GM11168 (cell line): Measurements from ENCODE around the gene CA9.

ENCODE experiments used
- in situ Hi-C: fragments of 300-500 bp; cut with MboI; formaldehyde crosslinking; loops from one replicate; pipeline ENCODE4 v1.12.0; 2022; ENCODE audit warnings: low sequenced_read_pairs; ENCODE audit not compliant: unreplicated experiment

The CA9 gene

GRCh38 chr9:35689542-35690293, 16.0 kb downstream of the CA9 start, which contains the start of gene TPM2:
TPM2 (minus strand) TSS chr9:35689925; CDS start chr9:35689817, 108 bp downstream.
- in situ Hi-C loops: no loop called here

GRCh38 chr9:35690294-35690613, 16.5 kb downstream of the CA9 start:
- in situ Hi-C loops: no loop called here

- in situ Hi-C loops: no loop called here
These were observed 17.0 kb downstream of the CA9 start for GRCh38 chr9:35690614-35691333.

GRCh38 chr9:35691334-35691650, 17.6 kb downstream of the CA9 start:
- in situ Hi-C loops: no loop called here

GRCh38 chr9:35691757-35692301, 18.1 kb downstream of the CA9 start:
- in situ Hi-C loops: no loop called here

DNA sequence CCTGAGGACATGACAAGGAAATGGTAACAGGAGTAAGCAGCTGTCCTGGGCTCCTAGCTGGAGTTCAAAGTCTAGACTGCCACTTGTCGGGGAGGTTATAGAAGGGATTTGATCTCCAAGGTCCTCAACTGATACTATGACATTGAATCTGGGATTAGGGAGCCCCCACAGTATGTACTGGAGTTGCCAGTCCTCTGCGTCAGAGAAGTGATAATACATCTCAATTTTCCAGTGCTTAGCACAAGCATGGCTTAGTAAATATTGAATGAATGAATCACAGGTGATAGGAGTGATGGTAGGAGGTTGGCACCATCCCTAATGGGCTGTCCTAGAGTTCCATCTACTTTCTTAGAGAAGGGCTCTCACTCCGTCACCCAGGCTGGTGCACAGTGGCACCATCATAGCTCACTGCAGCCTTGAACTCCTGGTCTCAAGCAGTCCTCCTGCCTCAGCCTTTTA, 22.2 kb downstream of the CA9 start:
- in situ Hi-C loops: no loop called here

DNA sequence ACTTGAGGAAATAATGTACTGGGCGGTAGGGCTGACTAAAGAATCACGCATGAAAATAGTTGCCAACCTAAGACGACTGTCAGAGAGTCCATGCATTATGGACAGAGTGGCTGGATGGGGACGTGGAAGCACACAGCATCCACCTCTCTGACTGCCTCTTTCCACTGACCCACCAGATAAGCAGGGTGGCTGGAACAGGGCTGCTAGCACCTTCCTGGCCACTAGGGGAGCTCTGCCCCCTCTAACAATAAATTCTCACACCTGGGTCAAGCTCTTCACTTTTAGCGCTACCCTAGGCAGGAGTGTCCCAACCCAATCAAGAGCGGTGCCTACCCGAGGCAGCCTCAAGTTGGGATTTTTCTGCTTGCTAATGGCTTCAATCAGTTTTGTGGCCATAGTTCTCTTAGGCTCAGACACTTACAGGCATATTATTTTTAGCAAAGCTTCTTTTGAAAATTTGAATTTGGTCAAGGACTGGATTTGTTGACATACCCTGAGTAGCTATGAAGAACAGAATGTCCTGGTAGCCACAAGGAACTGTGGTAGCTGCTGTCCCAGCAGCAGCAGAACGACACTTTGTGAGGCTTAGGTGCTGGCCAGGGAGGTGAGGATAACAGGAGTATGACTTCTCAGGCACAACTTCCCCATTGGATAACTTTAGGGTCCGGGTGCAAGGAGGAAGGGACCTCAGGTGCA, 22.9 kb downstream of the CA9 start:
- in situ Hi-C loops: no loop called here

- in situ Hi-C loops: no loop called here
These were observed 23.8 kb downstream of the CA9 start for GRCh38 chr9:35697486-35697885.

- in situ Hi-C loops: no loop called here
These were observed 24.5 kb downstream of the CA9 start for GRCh38 chr9:35698231-35698630.

GRCh38 chr9:35700031-35700430, 26.3 kb downstream of the CA9 start:
- in situ Hi-C loops: no loop called here

GRCh38 chr9:35700942-35701341, 27.2 kb downstream of the CA9 start:
- in situ Hi-C loops: no loop called here

- in situ Hi-C loops: no loop called here
These were observed 29.0 kb downstream of the CA9 start for GRCh38 chr9:35702696-35703095.

- in situ Hi-C loops: no loop called here
These were observed 30.4 kb downstream of the CA9 start for GRCh38 chr9:35703906-35704672.

DNA sequence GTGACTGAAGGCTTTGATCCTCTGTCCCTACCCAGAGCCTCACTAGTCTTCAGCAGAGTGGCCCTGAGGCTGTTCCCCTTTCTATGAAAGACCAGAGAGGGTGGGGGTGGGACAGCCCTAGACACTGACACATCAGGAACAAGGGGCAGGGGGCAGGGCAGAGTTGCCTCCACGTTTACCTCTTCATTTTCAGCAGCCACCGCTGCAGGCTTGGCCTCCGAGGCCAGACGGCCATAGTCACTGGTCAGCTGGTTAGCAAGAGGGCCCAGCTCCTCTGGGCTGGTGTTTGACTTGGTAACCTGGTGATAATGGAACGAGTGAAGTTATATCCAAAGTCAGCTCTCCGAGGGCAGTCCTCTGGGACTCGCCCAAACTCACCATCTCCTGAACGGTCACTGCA, 31.6 kb downstream of the CA9 start:
- in situ Hi-C loops: no loop called here

- in situ Hi-C loops: no loop called here
These were observed 32.2 kb downstream of the CA9 start for GRCh38 chr9:35705836-35706430.

GRCh38 chr9:35706951-35707350, 33.2 kb downstream of the CA9 start:
- in situ Hi-C loops: no loop called here

DNA sequence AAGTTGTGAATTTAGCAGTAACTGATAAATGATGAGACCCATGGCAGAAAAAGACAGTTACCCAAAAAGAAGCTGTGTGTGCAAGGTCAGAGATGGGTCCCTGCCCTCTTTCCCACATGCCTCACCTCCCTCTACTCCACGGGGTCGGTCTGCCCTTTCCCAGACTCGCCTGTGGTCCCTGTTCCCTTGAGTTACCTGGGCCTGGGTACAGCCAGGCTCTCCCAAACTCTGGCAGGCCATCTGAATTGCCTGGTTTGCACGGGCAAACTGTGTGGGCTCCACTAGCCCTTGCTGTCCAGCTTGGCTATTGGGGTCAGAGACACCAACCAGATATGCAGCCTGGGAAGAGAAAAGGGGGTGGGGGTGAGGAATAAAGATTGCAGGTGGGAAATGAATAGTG, 34.4 kb downstream of the CA9 start:
- in situ Hi-C loops: no loop called here

GRCh38 chr9:35710818-35711500, 37.2 kb downstream of the CA9 start:
- in situ Hi-C loops: no loop called here
